Mesodermal cell (in vitro differentiated cells): Measurements from ENCODE around the gene TXNDC17.
"Not testable (repeated sequence)": the region's sequence is repeated elsewhere in the genome, so short reads cannot be mapped to it uniquely, and the experiment has no call there.

Source experiments
- H3K27ac ChIP-seq: 2 replicates; pipeline ENCODE4 v1.7.0; 2013; ENCODE audit warnings: mild to moderate bottlenecking, low read depth, low read length, moderate library complexity; ENCODE audit not compliant: severe bottlenecking
- H3K36me3 ChIP-seq: 2 replicates; pipeline ENCODE4 v1.7.1; 2013; ENCODE audit warnings: mild to moderate bottlenecking, low read length, moderate library complexity; ENCODE audit not compliant: control insufficient read depth, insufficient read depth
- H3K4me1 ChIP-seq: one replicate; pipeline ENCODE4 v1.7.1; 2013; ENCODE audit warnings: mild to moderate bottlenecking, low read length; ENCODE audit not compliant: insufficient read depth, control insufficient read depth, poor library complexity, severe bottlenecking
- H3K4me3 ChIP-seq: 2 replicates; pipeline ENCODE4 v1.7.0; 2013; ENCODE audit warnings: low read length, control low read depth, mild to moderate bottlenecking; ENCODE audit not compliant: insufficient read depth, poor library complexity, severe bottlenecking; ENCODE audit errors: extremely low read depth
- H3K9me3 ChIP-seq: 2 replicates; pipeline ENCODE4 v1.7.1; 2013; ENCODE audit warnings: mild to moderate bottlenecking, low read length, moderate library complexity; ENCODE audit not compliant: control insufficient read depth
- WGBS, 2 experiments: methylation state at CpG; one replicate each; pipeline ENCODE4 v1.1.5; 2013; ENCODE audit warnings: missing lambda C conversion rate in 2 of 2; ENCODE audit not compliant: insufficient coverage in 2 of 2; 5-methylcytosine and 5-hydroxymethylcytosine counted together

TXNDC17 gene

DNA sequence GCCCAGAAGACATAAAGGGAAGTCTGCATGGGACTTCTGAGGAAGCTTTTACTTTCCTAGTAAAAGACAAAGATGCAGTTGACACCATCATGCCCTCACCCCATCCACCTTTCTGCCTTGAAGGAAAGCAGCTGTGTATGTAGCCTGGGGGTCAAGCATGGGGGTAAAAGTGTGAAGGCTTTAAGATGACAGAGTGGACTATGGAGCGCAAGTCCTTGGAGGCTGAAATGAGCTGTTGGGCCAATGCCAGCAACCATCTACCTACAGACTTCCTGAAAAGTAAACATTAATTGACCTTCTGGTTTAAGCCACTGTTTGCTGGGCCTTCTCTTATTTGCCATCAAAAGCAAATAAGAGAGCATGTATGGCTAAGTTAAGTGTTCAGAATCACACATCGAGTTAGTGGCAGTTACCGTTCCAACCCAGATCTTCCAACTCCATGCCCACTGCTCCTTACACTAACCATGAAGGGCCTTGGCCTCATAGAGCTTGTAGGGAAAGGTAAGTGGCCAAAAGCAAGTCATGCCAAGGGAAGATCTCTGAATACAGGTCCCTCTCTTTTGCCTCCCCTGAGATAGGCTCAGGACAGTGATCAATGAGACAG is 42.3 kb downstream of the TXNDC17 start:
- 83 to 86% methylated on average over 1 to 2 of the region's 3 CpGs for WGBS, 2 experiments
- no peaks in the 10 kb centered on the region for H3K4me1 ChIP-seq
- H3K27ac ChIP-seq, result no peak overlapping the region
- no peak overlapping the region for H3K4me3 ChIP-seq
- no peaks in the 10 kb centered on the region for H3K9me3 ChIP-seq
- no peaks in the 10 kb centered on the region for H3K36me3 ChIP-seq

DNA sequence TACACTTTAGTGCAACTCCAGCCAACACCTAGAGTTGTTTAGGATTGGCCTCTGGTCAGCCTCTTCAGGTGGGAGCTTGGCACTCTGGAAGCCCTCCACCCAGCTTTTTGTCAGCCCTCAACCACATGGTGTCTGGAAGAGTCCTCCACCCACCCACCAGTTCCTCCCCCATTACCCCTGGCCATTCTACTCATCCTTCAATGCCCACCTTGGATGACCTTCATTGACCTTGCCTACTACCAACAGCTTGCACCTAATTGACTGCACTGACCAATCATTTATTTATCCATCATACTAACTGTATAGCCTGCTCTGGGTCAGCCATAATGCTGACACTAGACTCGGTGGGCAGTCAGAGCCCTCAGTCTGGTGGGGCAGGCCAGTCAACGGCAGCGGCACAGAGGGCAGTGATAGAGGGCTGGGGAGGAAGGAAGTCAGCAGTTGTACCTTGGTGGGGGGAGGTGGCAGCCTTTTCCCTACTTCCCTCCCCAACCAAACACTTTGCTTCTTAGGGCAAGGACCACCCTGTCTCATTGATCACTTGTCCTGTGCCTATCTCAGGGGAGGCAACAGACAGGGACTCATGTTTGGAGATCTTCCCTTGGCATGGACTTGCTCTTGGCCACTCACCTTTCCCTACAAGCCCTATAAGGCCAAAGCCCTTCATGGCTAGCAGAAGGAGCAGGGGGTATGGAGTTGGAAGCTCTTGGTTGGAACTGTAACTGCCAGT is 43.0 kb downstream of the TXNDC17 start:
- Histone ChIP-seq H3K4me1 (no peaks in the 10 kb centered on the region), H3K9me3 (no peaks in the 10 kb centered on the region), H3K4me3 (no peak overlapping the region), H3K27ac (no peak overlapping the region), H3K36me3 (no peaks in the 10 kb centered on the region)
- no CpG with 5 or more reads among the region's 3 CpGs for WGBS, 2 experiments

DNA sequence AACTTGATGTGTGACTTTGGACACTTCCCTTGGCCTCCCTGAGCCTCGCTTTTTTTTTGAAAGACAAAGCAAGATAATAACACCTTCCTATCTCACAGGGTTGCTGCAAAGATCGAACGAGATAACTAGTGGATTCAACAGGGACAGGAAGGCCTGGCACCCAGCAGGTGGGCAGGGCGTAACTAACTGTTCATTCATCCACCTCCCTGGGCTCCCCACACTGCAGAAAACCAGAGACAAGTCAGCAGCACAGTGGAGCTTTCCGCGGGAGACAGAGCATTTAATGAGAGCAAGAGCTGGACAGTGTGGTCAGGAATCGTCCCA is 43.6 kb downstream of the TXNDC17 start:
- Histone ChIP-seq H3K4me1 (no peaks in the 10 kb centered on the region), H3K4me3 (no peak overlapping the region), H3K36me3 (no peaks in the 10 kb centered on the region), H3K27ac (no peak overlapping the region), H3K9me3 (no peaks in the 10 kb centered on the region)
- 63 to 69% methylated on average over 5 to 6 of the region's 7 CpGs for WGBS, 2 experiments

DNA sequence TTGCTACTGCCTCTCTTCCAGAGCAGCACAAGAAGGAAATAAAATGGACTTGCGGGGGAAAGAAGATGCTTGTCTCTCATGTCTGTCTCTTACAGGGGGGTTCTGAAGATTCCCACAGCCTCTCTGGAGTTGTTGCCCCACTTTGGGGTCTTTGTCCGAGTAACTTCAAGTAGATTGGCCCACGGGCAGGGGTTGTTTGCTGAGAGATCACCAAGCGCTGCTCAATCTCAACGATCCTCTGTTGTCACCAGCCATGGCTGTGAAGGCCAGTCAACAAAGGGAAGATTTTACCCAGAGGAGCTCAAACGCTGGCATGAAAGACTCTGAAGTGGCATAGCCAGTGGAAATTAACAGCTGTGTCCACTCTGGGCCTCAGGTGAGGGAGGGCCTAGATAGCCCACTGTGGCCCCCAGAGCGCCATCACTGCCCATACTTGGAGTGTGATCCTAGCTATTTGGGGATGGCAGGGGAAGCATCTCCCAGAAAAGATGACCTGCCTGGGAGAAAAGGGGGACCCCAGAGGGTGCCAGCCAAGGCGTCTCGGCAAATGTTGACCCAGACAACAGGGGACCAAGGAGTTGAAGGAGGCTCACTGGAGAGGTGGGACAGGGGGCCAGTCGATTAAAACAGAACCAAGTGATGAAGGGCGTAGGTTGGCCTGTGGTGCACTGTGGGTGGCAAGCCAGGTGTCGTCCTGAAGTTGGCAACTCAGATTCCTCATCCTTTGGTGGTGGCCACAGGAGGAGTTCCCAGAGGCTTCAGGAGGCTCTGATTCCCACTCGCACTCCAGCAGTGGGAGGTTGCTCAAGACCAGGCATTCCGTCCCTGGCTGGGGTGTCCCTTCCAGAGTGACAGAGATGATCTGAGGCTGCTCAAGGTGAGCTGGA is 44.3 kb downstream of the TXNDC17 start:
- 88 to 89% methylated on average over 13 to 14 of the region's 14 CpGs for WGBS, 2 experiments
- no peaks in the 10 kb centered on the region for H3K4me1 ChIP-seq
- no peak overlapping the region for H3K27ac ChIP-seq
- no peak overlapping the region for H3K4me3 ChIP-seq
- H3K9me3 ChIP-seq, result no peaks in the 10 kb centered on the region
- H3K36me3 ChIP-seq, result no peaks in the 10 kb centered on the region

DNA sequence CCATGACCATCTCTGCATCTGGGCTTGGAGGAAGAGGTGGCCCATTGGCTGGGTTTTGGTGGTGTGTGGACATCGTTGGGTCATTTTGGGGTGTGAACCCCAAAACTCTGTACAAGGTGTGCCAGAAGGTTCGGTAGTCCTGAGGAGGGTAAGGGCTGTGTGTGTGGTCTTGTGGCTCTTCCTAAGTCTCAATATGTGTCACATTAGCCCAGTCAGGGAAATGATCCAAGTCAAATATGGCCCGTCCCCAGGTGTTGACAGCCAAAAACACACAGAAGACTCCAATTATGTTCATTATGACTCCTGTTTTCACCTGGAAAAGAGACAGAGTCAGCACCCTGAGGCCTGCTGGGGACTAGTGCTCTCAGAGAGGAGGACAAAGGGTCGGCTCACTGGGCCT is 45.2 kb downstream of the TXNDC17 start:
- Histone ChIP-seq H3K4me3 (no peak overlapping the region), H3K27ac (no peak overlapping the region), H3K9me3 (no peaks in the 10 kb centered on the region), H3K36me3 (no peaks in the 10 kb centered on the region), H3K4me1 (no peaks in the 10 kb centered on the region)
- 67 to 82% methylated on average over 1 to 3 of the region's 4 CpGs for WGBS, 2 experiments

DNA sequence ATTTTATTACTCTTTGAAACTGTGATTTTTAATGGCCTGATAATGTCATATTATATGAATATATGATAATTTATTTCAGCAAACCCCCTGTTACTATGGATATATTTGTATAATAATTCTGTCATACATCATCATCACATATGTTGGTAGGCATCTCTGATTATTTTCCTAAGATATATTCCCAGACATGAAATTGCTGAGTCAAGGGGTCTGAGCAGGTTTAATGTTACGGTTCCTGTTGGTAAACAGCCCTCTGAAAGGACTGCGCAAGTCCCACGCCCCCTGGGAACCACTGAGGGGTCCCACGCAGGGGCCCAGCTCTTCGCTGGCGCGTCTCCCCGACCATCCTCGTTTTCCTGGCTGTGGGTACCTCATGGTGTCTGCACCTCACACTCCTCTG is 48.1 kb downstream of the TXNDC17 start:
- H3K27ac ChIP-seq, result no peak overlapping the region
- H3K36me3 ChIP-seq, result no peaks in the 10 kb centered on the region
- H3K4me3 ChIP-seq, result no peak overlapping the region
- 87 to 90% methylated on average over 5 to 6 of the region's 9 CpGs for WGBS, 2 experiments
- no peaks in the 10 kb centered on the region for H3K9me3 ChIP-seq
- no peaks in the 10 kb centered on the region for H3K4me1 ChIP-seq

DNA sequence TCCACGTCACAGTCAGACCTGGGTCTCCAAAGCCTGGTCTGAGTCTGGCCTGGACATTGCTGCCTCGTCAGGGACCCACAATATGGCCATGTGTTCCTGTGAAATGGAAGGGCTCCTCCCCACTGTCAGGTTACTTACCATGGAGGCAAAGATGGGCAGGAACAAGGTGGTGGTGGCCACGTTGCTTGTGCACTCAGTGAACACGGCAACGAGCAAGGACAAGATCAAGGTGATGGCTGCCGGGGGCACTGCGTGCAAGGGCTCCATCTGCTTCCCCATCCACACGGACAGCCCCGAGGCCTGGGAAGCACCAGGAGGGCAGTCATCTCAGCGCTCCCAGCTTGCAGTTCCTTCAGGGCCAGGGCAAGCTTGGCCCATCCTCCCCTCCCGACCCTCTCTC is 49.8 kb downstream of the TXNDC17 start:
- H3K4me1 ChIP-seq, result no peaks in the 10 kb centered on the region
- 77 to 86% methylated on average over 10 to 11 of the region's 11 CpGs for WGBS, 2 experiments
- no peaks in the 10 kb centered on the region for H3K9me3 ChIP-seq
- H3K36me3 ChIP-seq, result no peaks in the 10 kb centered on the region
- H3K27ac ChIP-seq, result no peak overlapping the region
- no peak overlapping the region for H3K4me3 ChIP-seq

DNA sequence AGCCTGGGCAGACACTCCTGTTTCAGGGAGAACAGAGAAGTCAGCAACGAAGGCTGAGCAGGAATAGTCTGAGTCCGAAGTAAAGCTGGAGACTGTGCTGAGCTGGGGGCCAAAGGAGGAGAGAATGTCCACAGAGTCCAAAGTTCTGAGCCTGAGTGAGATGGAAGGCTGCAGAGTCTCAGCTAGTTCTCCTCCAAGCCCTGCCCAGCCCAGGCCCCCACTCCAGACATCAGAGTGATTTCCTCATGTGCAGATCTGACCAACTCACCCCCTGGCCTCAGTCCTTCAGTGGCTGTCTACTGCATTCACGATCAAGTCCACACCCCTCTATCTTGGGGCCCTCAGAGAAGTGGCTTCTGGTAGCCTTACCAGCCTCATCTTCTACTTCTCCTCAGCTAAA is 50.7 kb downstream of the TXNDC17 start:
- Histone ChIP-seq H3K36me3 (no peaks in the 10 kb centered on the region), H3K4me3 (no peak overlapping the region), H3K9me3 (no peaks in the 10 kb centered on the region), H3K27ac (no peak overlapping the region), H3K4me1 (no peaks in the 10 kb centered on the region)
- WGBS, 2 experiments, result 88 to 93% methylated on average over 3 of the region's 3 CpGs

DNA sequence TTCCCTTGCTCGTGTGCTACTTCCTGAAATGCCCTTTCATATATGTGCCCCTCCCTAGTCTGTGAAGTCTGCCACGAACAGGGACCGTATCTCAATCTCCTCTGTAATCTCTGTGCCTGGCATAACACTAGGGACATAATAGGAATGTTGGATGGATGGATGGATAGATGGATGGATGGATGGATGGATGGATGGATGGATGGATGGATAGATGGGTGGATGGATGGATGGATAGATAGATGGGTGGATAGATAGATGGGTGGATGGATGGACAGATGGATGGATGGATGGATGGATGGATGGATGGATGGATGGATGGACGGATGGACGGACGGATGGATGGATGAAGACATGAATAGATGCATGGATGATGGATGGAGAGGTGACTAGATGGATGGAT is 51.1 kb downstream of the TXNDC17 start:
- H3K27ac ChIP-seq, H3K4me1 ChIP-seq, H3K4me3 ChIP-seq, H3K9me3 ChIP-seq, H3K36me3 ChIP-seq: not testable (repeated sequence)
- 73 to 91% methylated on average over 5 to 6 of the region's 6 CpGs for WGBS, 2 experiments
